ENCODE measurements around the gene C3orf22.
A peak's percentile ranks its signal among the peaks of the same experiment; 100 is the strongest.

C3orf22 gene

DNA sequence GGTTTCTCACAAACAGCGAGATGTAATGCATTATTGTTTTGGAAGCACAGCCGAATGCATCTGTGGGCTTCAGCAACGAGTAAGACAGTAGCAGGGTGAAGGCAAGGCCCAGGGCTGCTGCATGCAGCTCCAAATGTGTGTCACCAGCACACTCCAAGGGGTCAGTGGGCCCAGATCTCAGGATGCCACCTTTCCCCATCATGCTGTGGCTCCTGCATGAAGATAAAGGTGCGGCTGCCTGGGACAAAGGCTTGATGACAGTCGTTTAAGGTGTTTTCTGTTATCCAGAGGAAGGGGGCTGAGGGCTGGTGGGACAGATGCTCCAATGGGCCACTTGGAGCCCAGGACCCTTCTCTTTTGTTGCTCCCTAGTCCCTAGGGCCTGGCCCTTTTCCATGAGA lies 13.2 kb downstream of the C3orf22 start:
- Histone ChIP-seq H3K18ac (ENCODE audit: low read depth in 1 of 2, low read length in 2 of 2) (no peak overlapping the region), H2BK120ac (ENCODE audit: low read depth, low read length) (no peak overlapping the region), H4K8ac (ENCODE audit: low read length) (no peak overlapping the region), H3K79me1 (replicated peaks; ENCODE audit: low read length, poor library complexity, severe bottlenecking) (no peaks in the 10 kb centered on the region), H3K27ac (ENCODE audit: low read length, poor library complexity, severe bottlenecking) (no peak overlapping the region), H3K4me2 (ENCODE audit: low read length, poor library complexity, severe bottlenecking) (no peak overlapping the region), H3K9me3 (ENCODE audit: control insufficient read depth, low read length) (no peaks in the 10 kb centered on the region), H3K4me3 (ENCODE audit: insufficient read depth in 1 of 2, low read depth in 1 of 2, low read length in 2 of 2) (no peak overlapping the region), H2BK15ac (ENCODE audit: low read depth, poor library complexity, severe bottlenecking) (no peak overlapping the region), H2BK12ac (ENCODE audit: low read length in 2 of 2) (no peak overlapping the region), H3K9ac (ENCODE audit: low read length) (no peak overlapping the region), H3K14ac (ENCODE audit: low read length in 2 of 2) (no peak overlapping the region), H3K27me3 (ENCODE audit: control insufficient read depth in 1 of 2, insufficient read depth in 1 of 2, low read length in 2 of 2) (peaks cover 40 to 53% of the 10 kb centered on the region in 2 experiments), H3K4ac (ENCODE audit: low read depth in 1 of 2, low read length in 2 of 2) (no peak overlapping the region), H2BK5ac (ENCODE audit: low read depth, low read length, poor library complexity, severe bottlenecking) (no peak overlapping the region), H3K36me3 (ENCODE audit: control insufficient read depth in 1 of 2, insufficient read depth in 2 of 2, low read depth in 1 of 2, low read length in 2 of 2) (no peaks in the 10 kb centered on the region), H2AK5ac (ENCODE audit: low read length, severe bottlenecking) (no peak overlapping the region), H3K23ac (ENCODE audit: low read length in 2 of 2) (no peak overlapping the region), H3K4me1 (ENCODE audit: control insufficient read depth, insufficient read depth, low read depth, low read length) (peaks cover 11% of the 10 kb centered on the region), H2AFZ (ENCODE audit: low read depth, low read length) (no peak overlapping the region), H4K91ac (ENCODE audit: low read length) (no peak overlapping the region)
- 89% methylated on average over 5 of the region's 5 CpGs for WGBS
- DNase-seq: no peak

DNA sequence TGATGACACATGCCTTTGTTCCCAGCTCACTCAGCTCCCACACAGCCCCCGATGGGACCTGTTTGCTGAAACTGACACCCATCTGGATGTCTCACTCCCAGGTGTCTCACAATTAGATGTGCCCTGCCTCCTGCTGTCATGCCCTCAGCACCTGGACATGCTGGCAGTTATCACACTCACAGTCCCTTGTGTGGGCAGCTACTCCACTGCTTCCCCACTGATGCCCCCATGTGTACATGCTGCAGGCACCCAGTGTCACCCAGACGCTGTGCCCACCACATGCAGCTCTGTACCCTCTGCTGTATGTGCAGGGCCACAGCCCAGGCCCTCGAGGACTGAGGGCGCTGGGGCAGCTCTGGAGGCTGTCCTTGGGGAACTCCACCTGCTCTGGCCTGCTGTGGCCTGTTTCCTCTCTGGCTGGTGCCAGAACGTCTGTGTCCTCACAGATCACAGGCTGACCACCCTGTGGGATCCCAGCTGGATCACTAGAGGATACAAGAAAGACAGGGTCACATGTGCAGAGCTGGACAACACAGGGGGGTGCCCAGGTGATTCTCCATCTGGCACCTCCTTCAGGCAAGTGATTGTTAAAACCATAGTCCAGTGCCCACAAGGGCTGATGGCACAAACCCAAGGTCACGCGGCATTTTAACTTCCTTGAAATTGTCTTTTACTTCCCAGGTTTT lies 14.0 kb downstream of the C3orf22 start:
- WGBS: 81% methylated on average over 7 of the region's 7 CpGs

GRCh38 chr3:126543457-126544061 lies 15.2 kb downstream of the C3orf22 start:
- DNase-seq: no peak
- no peak overlapping the region for H2BK12ac ChIP-seq (ENCODE audit: low read length in 2 of 2)
- H2BK15ac ChIP-seq (ENCODE audit: low read depth, poor library complexity, severe bottlenecking): no peak overlapping the region

More for the DNA sequence above, 14.0 kb downstream of the C3orf22 start:
- H2AK5ac ChIP-seq (ENCODE audit: low read length, severe bottlenecking): no peak overlapping the region
- H3K79me1 ChIP-seq (replicated peaks; ENCODE audit: low read length, poor library complexity, severe bottlenecking): no peaks in the 10 kb centered on the region
- no peak overlapping the region for H2BK5ac ChIP-seq (ENCODE audit: low read depth, low read length, poor library complexity, severe bottlenecking)
- no peak overlapping the region for H2BK12ac ChIP-seq (ENCODE audit: low read length in 2 of 2)
- no peak overlapping the region for H3K4me2 ChIP-seq (ENCODE audit: low read length, poor library complexity, severe bottlenecking)
- no peaks in the 10 kb centered on the region for H3K9me3 ChIP-seq (ENCODE audit: control insufficient read depth, low read length)
- H3K36me3 ChIP-seq (ENCODE audit: control insufficient read depth in 1 of 2, insufficient read depth in 2 of 2, low read depth in 1 of 2, low read length in 2 of 2): no peaks in the 10 kb centered on the region
- no peak overlapping the region for H3K9ac ChIP-seq (ENCODE audit: low read length)
- DNase-seq: no peak
- peaks cover 17% of the 10 kb centered on the region for H3K4me1 ChIP-seq (ENCODE audit: control insufficient read depth, insufficient read depth, low read depth, low read length)
- no peak overlapping the region for H3K23ac ChIP-seq (ENCODE audit: low read length in 2 of 2)
- no peak overlapping the region for H3K4ac ChIP-seq (ENCODE audit: low read depth in 1 of 2, low read length in 2 of 2)
- H3K4me3 ChIP-seq (ENCODE audit: insufficient read depth in 1 of 2, low read depth in 1 of 2, low read length in 2 of 2): no peak overlapping the region
- H4K91ac ChIP-seq (ENCODE audit: low read length): no peak overlapping the region
- no peak overlapping the region for H2AFZ ChIP-seq (ENCODE audit: low read depth, low read length)
- no peak overlapping the region for H3K18ac ChIP-seq (ENCODE audit: low read depth in 1 of 2, low read length in 2 of 2)
- H3K27ac ChIP-seq (ENCODE audit: low read length, poor library complexity, severe bottlenecking): no peak overlapping the region
- no peak overlapping the region for H4K8ac ChIP-seq (ENCODE audit: low read length)
- no peak overlapping the region for H2BK15ac ChIP-seq (ENCODE audit: low read depth, poor library complexity, severe bottlenecking)
- H3K14ac ChIP-seq (ENCODE audit: low read length in 2 of 2): no peak overlapping the region
- H3K27me3 ChIP-seq (ENCODE audit: control insufficient read depth in 1 of 2, insufficient read depth in 1 of 2, low read length in 2 of 2): peaks cover 32 to 45% of the 10 kb centered on the region in 2 experiments
- no peak overlapping the region for H2BK120ac ChIP-seq (ENCODE audit: low read depth, low read length)

GRCh38 chr3:126542340-126543241 lies 16.1 kb downstream of the C3orf22 start:
- Histone ChIP-seq H2AK5ac (ENCODE audit: low read length, severe bottlenecking) (no peak overlapping the region), H3K4me2 (ENCODE audit: low read length, poor library complexity, severe bottlenecking) (no peak overlapping the region), H3K18ac (ENCODE audit: low read depth in 1 of 2, low read length in 2 of 2) (no peak overlapping the region), H3K79me1 (replicated peaks; ENCODE audit: low read length, poor library complexity, severe bottlenecking) (no peaks in the 10 kb centered on the region), H3K36me3 (ENCODE audit: control insufficient read depth in 1 of 2, insufficient read depth in 2 of 2, low read depth in 1 of 2, low read length in 2 of 2) (no peaks in the 10 kb centered on the region), H2BK120ac (ENCODE audit: low read depth, low read length) (no peak overlapping the region), H4K91ac (ENCODE audit: low read length) (no peak overlapping the region), H3K27me3 (ENCODE audit: control insufficient read depth in 1 of 2, insufficient read depth in 1 of 2, low read length in 2 of 2) (peaks cover 20 to 49% of the 10 kb centered on the region in 2 experiments), H2AFZ (ENCODE audit: low read depth, low read length) (no peak overlapping the region), H3K27ac (ENCODE audit: low read length, poor library complexity, severe bottlenecking) (no peak overlapping the region), H3K9me3 (ENCODE audit: control insufficient read depth, low read length) (no peaks in the 10 kb centered on the region), H2BK15ac (ENCODE audit: low read depth, poor library complexity, severe bottlenecking) (no peak overlapping the region), H2BK12ac (ENCODE audit: low read length in 2 of 2) (no peak overlapping the region), H3K4ac (ENCODE audit: low read depth in 1 of 2, low read length in 2 of 2) (no peak overlapping the region), H3K14ac (ENCODE audit: low read length in 2 of 2) (no peak overlapping the region), H2BK5ac (ENCODE audit: low read depth, low read length, poor library complexity, severe bottlenecking) (no peak overlapping the region), H3K9ac (ENCODE audit: low read length) (no peak overlapping the region), H4K8ac (ENCODE audit: low read length) (peak overlapping the region; percentile 22), H3K4me3 (ENCODE audit: insufficient read depth in 1 of 2, low read depth in 1 of 2, low read length in 2 of 2) (no peak overlapping the region), H3K4me1 (ENCODE audit: control insufficient read depth, insufficient read depth, low read depth, low read length) (peaks cover 24% of the 10 kb centered on the region), H3K23ac (ENCODE audit: low read length in 2 of 2) (no peak overlapping the region)
- no peak for DNase-seq
- 95% methylated on average over 57 of the region's 57 CpGs for WGBS

More at GRCh38 chr3:126543457-126544061, 15.2 kb downstream of the C3orf22 start:
- no peak overlapping the region for H2BK120ac ChIP-seq (ENCODE audit: low read depth, low read length)
- 97% methylated on average over 2 of the region's 2 CpGs for WGBS
- H3K18ac ChIP-seq (ENCODE audit: low read depth in 1 of 2, low read length in 2 of 2): no peak overlapping the region
- H2AK5ac ChIP-seq (ENCODE audit: low read length, severe bottlenecking): no peak overlapping the region
- H3K4me3 ChIP-seq (ENCODE audit: insufficient read depth in 1 of 2, low read depth in 1 of 2, low read length in 2 of 2): no peak overlapping the region
- no peak overlapping the region for H3K4ac ChIP-seq (ENCODE audit: low read depth in 1 of 2, low read length in 2 of 2)
- H4K91ac ChIP-seq (ENCODE audit: low read length): no peak overlapping the region
- no peaks in the 10 kb centered on the region for H3K9me3 ChIP-seq (ENCODE audit: control insufficient read depth, low read length)
- H3K36me3 ChIP-seq (ENCODE audit: control insufficient read depth in 1 of 2, insufficient read depth in 2 of 2, low read depth in 1 of 2, low read length in 2 of 2): no peaks in the 10 kb centered on the region
- H2BK5ac ChIP-seq (ENCODE audit: low read depth, low read length, poor library complexity, severe bottlenecking): no peak overlapping the region
- no peak overlapping the region for H3K14ac ChIP-seq (ENCODE audit: low read length in 2 of 2)
- H3K27me3 ChIP-seq (ENCODE audit: control insufficient read depth in 1 of 2, insufficient read depth in 1 of 2, low read length in 2 of 2): peaks cover 24 to 44% of the 10 kb centered on the region in 2 experiments
- no peak overlapping the region for H3K23ac ChIP-seq (ENCODE audit: low read length in 2 of 2)
- no peak overlapping the region for H3K9ac ChIP-seq (ENCODE audit: low read length)
- no peak overlapping the region for H3K4me2 ChIP-seq (ENCODE audit: low read length, poor library complexity, severe bottlenecking)
- peaks cover 24% of the 10 kb centered on the region for H3K4me1 ChIP-seq (ENCODE audit: control insufficient read depth, insufficient read depth, low read depth, low read length)
- no peak overlapping the region for H3K27ac ChIP-seq (ENCODE audit: low read length, poor library complexity, severe bottlenecking)
- H3K79me1 ChIP-seq (replicated peaks; ENCODE audit: low read length, poor library complexity, severe bottlenecking): no peaks in the 10 kb centered on the region
- no peak overlapping the region for H4K8ac ChIP-seq (ENCODE audit: low read length)
- no peak overlapping the region for H2AFZ ChIP-seq (ENCODE audit: low read depth, low read length)
